Endodermal cell (in vitro differentiated cells): ENCODE data around the gene TXLNB. TPM values are rescaled to one million over a fixed set of nuclear protein-coding genes. Genes with fewer than 3 reads are reported as not detected.

ENCODE experiments used
- DNase-seq: peaks from one replicate; pipeline ENCODE4 v3.0.0-alpha.2; 2017
- H3K27ac ChIP-seq: 2 replicates; pipeline ENCODE4 v1.5.1; 2013; ENCODE audit warnings: mild to moderate bottlenecking, low read depth, low read length, moderate library complexity
- H3K27me3 ChIP-seq: 2 replicates; pipeline ENCODE4 v1.6.1; 2013; ENCODE audit warnings: mild to moderate bottlenecking, low read length, moderate library complexity; ENCODE audit not compliant: insufficient read depth, control insufficient read depth, poor library complexity, severe bottlenecking
- H3K36me3 ChIP-seq: 2 replicates; pipeline ENCODE4 v1.7.0; 2013; ENCODE audit warnings: mild to moderate bottlenecking, low read length, moderate library complexity; ENCODE audit not compliant: control insufficient read depth, insufficient read depth
- H3K4me1 ChIP-seq: one replicate; pipeline ENCODE4 v1.7.0; 2013; ENCODE audit warnings: low read length; ENCODE audit not compliant: control insufficient read depth, insufficient read depth
- H3K4me3 ChIP-seq: 2 replicates; pipeline ENCODE4 v1.5.1; 2013; ENCODE audit warnings: mild to moderate bottlenecking, low read length, moderate library complexity
- H3K9ac ChIP-seq: 2 replicates; pipeline ENCODE4 v1.6.1; 2013; ENCODE audit warnings: mild to moderate bottlenecking, low read length, moderate library complexity; ENCODE audit not compliant: poor library complexity, severe bottlenecking; ENCODE audit errors: extremely low read depth
- H3K9me3 ChIP-seq: 2 replicates; pipeline ENCODE4 v1.6.1; 2013; ENCODE audit warnings: mild to moderate bottlenecking, low read length, moderate library complexity; ENCODE audit not compliant: control insufficient read depth
- H3K27ac Mint-ChIP-seq: 2 replicates; pipeline ENCODE4 v1.8.0; 2020; ENCODE audit warnings: mixed read lengths
- H3K27me3 Mint-ChIP-seq: 2 replicates; pipeline ENCODE4 v1.8.0; 2021; ENCODE audit warnings: mild to moderate bottlenecking, mixed read lengths; ENCODE audit not compliant: insufficient read depth
- H3K36me3 Mint-ChIP-seq: 2 replicates; pipeline ENCODE4 v1.8.0; 2020; ENCODE audit warnings: low read depth, mixed read lengths
- H3K4me1 Mint-ChIP-seq: 2 replicates; pipeline ENCODE4 v1.8.0; 2020; ENCODE audit warnings: mixed read lengths
- H3K4me3 Mint-ChIP-seq: 2 replicates; pipeline ENCODE4 v1.8.0; 2020; ENCODE audit warnings: mild to moderate bottlenecking, moderate library complexity, mixed read lengths
- H3K9me3 Mint-ChIP-seq: 2 replicates; pipeline ENCODE4 v1.8.0; 2020; ENCODE audit warnings: mild to moderate bottlenecking, mixed read lengths
- WGBS, 2 experiments: methylation state at CpG; one replicate each; pipeline versions ENCODE4 v1.1.5 to v1.1.7; 2013; ENCODE audit warnings: missing lambda C conversion rate in 2 of 2, mixed read lengths in 1 of 2; ENCODE audit not compliant: insufficient coverage in 1 of 2, insufficient read length in 1 of 2; 5-methylcytosine and 5-hydroxymethylcytosine counted together
- total RNA-seq, 2 donors: library from RNA; stranded (reverse); fragmentation: NEBNext Ultra II Directional in 1 of 2; extraction: Animal tissue kit (Norgen Biotek cat#: 25700) in 1 of 2; gene quantifications; 2 replicates in 1 of 2; 3 replicates in 1 of 2; pipeline ENCODE4 v1.2.1, GENCODE V29; 2021
- TF ChIP-seq, protein P1 (sequence below): fragments of 200-600 bp; sonication (generic); conservative IDR thresholded peaks from 2 replicates; pipeline ENCODE4 v1.5.0; 2021; ENCODE audit warnings: antibody characterized with exemption, mild to moderate bottlenecking

TXLNB gene
- total RNA-seq, 2 donors from 2014 or later, result not detected

GRCh38 chr6:139285590-139285989 is 6.2 kb downstream of the TXLNB start:
- H3K27ac ChIP-seq, result no peak overlapping the region
- Mint-ChIP-seq H3K4me3 (no peak overlapping the region), H3K4me1 (peaks cover 5% of the 10 kb centered on the region), H3K36me3 (no peaks in the 10 kb centered on the region), H3K9me3 (peaks cover 11% of the 10 kb centered on the region), H3K27ac (no peak overlapping the region), H3K27me3 (no peaks in the 10 kb centered on the region)
- no peaks in the 10 kb centered on the region for H3K9me3 ChIP-seq
- no peak overlapping the region for H3K9ac ChIP-seq
- H3K4me3 ChIP-seq, result no peak overlapping the region
- no peaks in the 10 kb centered on the region for H3K36me3 ChIP-seq
- TF ChIP-seq, protein P1, sequence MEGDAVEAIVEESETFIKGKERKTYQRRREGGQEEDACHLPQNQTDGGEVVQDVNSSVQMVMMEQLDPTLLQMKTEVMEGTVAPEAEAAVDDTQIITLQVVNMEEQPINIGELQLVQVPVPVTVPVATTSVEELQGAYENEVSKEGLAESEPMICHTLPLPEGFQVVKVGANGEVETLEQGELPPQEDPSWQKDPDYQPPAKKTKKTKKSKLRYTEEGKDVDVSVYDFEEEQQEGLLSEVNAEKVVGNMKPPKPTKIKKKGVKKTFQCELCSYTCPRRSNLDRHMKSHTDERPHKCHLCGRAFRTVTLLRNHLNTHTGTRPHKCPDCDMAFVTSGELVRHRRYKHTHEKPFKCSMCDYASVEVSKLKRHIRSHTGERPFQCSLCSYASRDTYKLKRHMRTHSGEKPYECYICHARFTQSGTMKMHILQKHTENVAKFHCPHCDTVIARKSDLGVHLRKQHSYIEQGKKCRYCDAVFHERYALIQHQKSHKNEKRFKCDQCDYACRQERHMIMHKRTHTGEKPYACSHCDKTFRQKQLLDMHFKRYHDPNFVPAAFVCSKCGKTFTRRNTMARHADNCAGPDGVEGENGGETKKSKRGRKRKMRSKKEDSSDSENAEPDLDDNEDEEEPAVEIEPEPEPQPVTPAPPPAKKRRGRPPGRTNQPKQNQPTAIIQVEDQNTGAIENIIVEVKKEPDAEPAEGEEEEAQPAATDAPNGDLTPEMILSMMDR, result no peak
- DNase-seq, result no peak
- H3K4me1 ChIP-seq, result no peaks in the 10 kb centered on the region
- 90 to 96% methylated on average over 2 to 6 of the region's 6 CpGs for WGBS, 2 experiments
- no peaks in the 10 kb centered on the region for H3K27me3 ChIP-seq

- H3K9ac ChIP-seq, result no peak overlapping the region
- H3K27me3 ChIP-seq, result no peaks in the 10 kb centered on the region
- no peaks in the 10 kb centered on the region for H3K36me3 Mint-ChIP-seq
- no peak for DNase-seq
- peaks cover 11% of the 10 kb centered on the region for H3K9me3 Mint-ChIP-seq
- no peaks in the 10 kb centered on the region for H3K36me3 ChIP-seq
- no peak overlapping the region for H3K4me3 Mint-ChIP-seq
- H3K27ac Mint-ChIP-seq, result no peak overlapping the region
- no peaks in the 10 kb centered on the region for H3K27me3 Mint-ChIP-seq
- TF ChIP-seq, protein P1, result no peak
- 94% methylated on average over 3 of the region's 3 CpGs; no CpG with 5 or more reads in 1 of the 2 experiments for WGBS, 2 experiments
- no peak overlapping the region for H3K27ac ChIP-seq
- no peaks in the 10 kb centered on the region for H3K9me3 ChIP-seq
- peaks cover 5% of the 10 kb centered on the region for H3K4me1 Mint-ChIP-seq
- no peaks in the 10 kb centered on the region for H3K4me1 ChIP-seq
- no peak overlapping the region for H3K4me3 ChIP-seq
These were observed 7.0 kb downstream of the TXLNB start for GRCh38 chr6:139284789-139285188.

GRCh38 chr6:139282684-139283083 is 9.1 kb downstream of the TXLNB start:
- Mint-ChIP-seq H3K9me3 (no peaks in the 10 kb centered on the region), H3K27me3 (peaks cover 1% of the 10 kb centered on the region), H3K4me1 (peaks cover 7% of the 10 kb centered on the region), H3K36me3 (no peaks in the 10 kb centered on the region), H3K4me3 (no peak overlapping the region), H3K27ac (no peak overlapping the region)
- H3K27ac ChIP-seq, result no peak overlapping the region
- no peak overlapping the region for H3K4me3 ChIP-seq
- 84% methylated on average over 3 of the region's 3 CpGs; no CpG with 5 or more reads in 1 of the 2 experiments for WGBS, 2 experiments
- TF ChIP-seq, protein P1, result no peak
- H3K4me1 ChIP-seq, result no peaks in the 10 kb centered on the region
- no peak for DNase-seq
- H3K9me3 ChIP-seq, result no peaks in the 10 kb centered on the region
- H3K27me3 ChIP-seq, result no peaks in the 10 kb centered on the region
- H3K9ac ChIP-seq, result no peak overlapping the region
- H3K36me3 ChIP-seq, result no peaks in the 10 kb centered on the region
